H1 (cell line): ENCODE data around the gene MSANTD4. TPM values are rescaled to one million over a fixed set of nuclear protein-coding genes. Genes with fewer than 3 reads are reported as not detected.

ENCODE experiments used
- CTCF ChIA-PET: fragments of 300-600 bp; sonication (Branson Sonifier 250); formaldehyde crosslinking; loops from one replicate; lab custom pipeline; 2021; ENCODE audit not compliant: partially characterized antibody; lab: Charles Lee
- POLR2A ChIA-PET: fragments of 300-600 bp; sonication (Branson Sonifier 250); formaldehyde crosslinking; loops from one replicate; lab custom pipeline; 2021; ENCODE audit warnings: inconsistent platforms; ENCODE audit not compliant: partially characterized antibody; lab: Charles Lee
- DNase-seq, 2 experiments: peaks; one replicate each; pipeline versions ENCODE4 v3.0.0 to v3.0.0-alpha.2; 2010 to 2022; ENCODE audit warnings: low spot score in 2 of 2, low read depth in 1 of 2, mixed read lengths in 1 of 2
- FAIRE-seq: peaks from 2 replicates; lab custom pipeline; 2011; peaks lifted over from hg19 to GRCh38; lab: Jason Lieb, UNC
- H2AFZ ChIP-seq: 2 replicates; pipeline ENCODE4 v1.8.1; 2012; ENCODE audit warnings: low read length, inconsistent platforms
- H2AK5ac ChIP-seq: 2 replicates; pipeline ENCODE4 v1.6.1; 2013; ENCODE audit warnings: low read depth, low read length
- H2BK120ac ChIP-seq: replicated peaks from 2 replicates; pipeline ENCODE3; 2013; ENCODE audit warnings: low read depth, low read length, inconsistent platforms
- H2BK12ac ChIP-seq: 2 replicates; pipeline ENCODE4 v1.6.1; 2013; ENCODE audit warnings: low read depth, low read length
- H2BK15ac ChIP-seq: 2 replicates; pipeline ENCODE4 v1.6.1; 2013; ENCODE audit warnings: low read length
- H2BK20ac ChIP-seq: 2 replicates; pipeline ENCODE4 v1.6.1; 2013; ENCODE audit warnings: low read length
- H2BK5ac ChIP-seq: 2 replicates; pipeline ENCODE4 v1.6.1; 2013; ENCODE audit warnings: low read depth, low read length
- H3K14ac ChIP-seq: 2 replicates; pipeline ENCODE4 v1.6.1; 2013; ENCODE audit warnings: inconsistent platforms; ENCODE audit not compliant: insufficient read length
- H3K18ac ChIP-seq: 2 replicates; pipeline ENCODE4 v1.6.1; 2013; ENCODE audit warnings: low read length; ENCODE audit errors: extremely low read depth
- H3K23ac ChIP-seq: 2 replicates; pipeline ENCODE4 v1.6.1; 2013; ENCODE audit warnings: inconsistent platforms; ENCODE audit not compliant: insufficient read length
- H3K23me2 ChIP-seq: 2 replicates; pipeline ENCODE4 v1.6.1; 2013; ENCODE audit warnings: low read depth, low read length
- H3K27ac ChIP-seq: 2 replicates; pipeline ENCODE4 v1.6.1; 2011; ENCODE audit warnings: low read depth, low read length, inconsistent platforms
- H3K27me3 ChIP-seq, 4 experiments: replicated peaks in 1 of 4; 1 replicate in 1 of 4; 2 replicates in 3 of 4; pipeline versions ENCODE4 v1.6.1 to v1.8.1; 2011 to 2013; ENCODE audit warnings: low read length in 3 of 4, mild to moderate bottlenecking in 3 of 4, inconsistent platforms in 2 of 4, mixed read lengths in 2 of 4, moderate library complexity in 1 of 4; ENCODE audit not compliant: control insufficient read depth in 3 of 4, insufficient read depth in 3 of 4; ENCODE audit errors: extremely low read depth in 1 of 4
- H3K36me3 ChIP-seq, 4 experiments: 2 replicates each; pipeline versions ENCODE4 v1.6.1 to v1.8.1; 2011 to 2013; ENCODE audit warnings: mild to moderate bottlenecking in 4 of 4, low read length in 3 of 4, moderate library complexity in 2 of 4, control low read depth in 1 of 4, inconsistent platforms in 1 of 4; ENCODE audit not compliant: insufficient read depth in 4 of 4, control insufficient read depth in 2 of 4
- H3K4ac ChIP-seq: replicated peaks from 2 replicates; pipeline ENCODE3; 2013; ENCODE audit warnings: low read length, low read depth, mixed read lengths, inconsistent platforms; ENCODE audit not compliant: insufficient read length
- H3K4me1 ChIP-seq, 4 experiments: replicated peaks in 1 of 4; 1 replicate in 1 of 4; 2 replicates in 3 of 4; pipeline versions ENCODE4 v1.6.1 to v1.8.1; 2011 to 2013; ENCODE audit warnings: low read length in 3 of 4, inconsistent platforms in 2 of 4, mixed read lengths in 1 of 4; ENCODE audit not compliant: insufficient read depth in 4 of 4, control insufficient read depth in 3 of 4
- H3K4me2 ChIP-seq, 2 experiments: 2 replicates each; pipeline versions ENCODE4 v1.6.1 to v1.8.1; 2011 to 2013; ENCODE audit warnings: low read depth in 2 of 2, low read length in 2 of 2, control low read depth in 1 of 2, inconsistent platforms in 1 of 2, mild to moderate bottlenecking in 1 of 2; ENCODE audit not compliant: insufficient read depth in 1 of 2
- H3K4me3 ChIP-seq, 4 experiments: fragments of 200-600, 300-600 bp in 1 of 4; sonication (generic), shearing (Covaris generic), sonication (Bioruptor Twin) in 1 of 4; 2 replicates each; pipeline versions ENCODE4 v1.5.1 to v1.8.1; 2011 to 2016; ENCODE audit warnings: low read length in 4 of 4, low read depth in 3 of 4, control low read depth in 2 of 4, inconsistent platforms in 2 of 4, mild to moderate bottlenecking in 2 of 4, mixed read lengths in 1 of 4, moderate library complexity in 1 of 4; ENCODE audit not compliant: insufficient read depth in 2 of 4; ENCODE audit errors: extremely low read depth in 1 of 4
- H3K56ac ChIP-seq: replicated peaks from 2 replicates; pipeline ENCODE3; 2013; ENCODE audit warnings: low read depth, mild to moderate bottlenecking, mixed read lengths, low read length, inconsistent platforms; ENCODE audit not compliant: insufficient read length
- H3K79me1 ChIP-seq: 2 replicates; pipeline ENCODE4 v1.6.1; 2013; ENCODE audit warnings: low read depth, low read length, control low read depth
- H3K79me2 ChIP-seq, 2 experiments: 2 replicates each; pipeline versions ENCODE4 v1.6.1 to v1.8.1; 2012 to 2013; ENCODE audit warnings: low read length in 2 of 2, mild to moderate bottlenecking in 2 of 2, inconsistent platforms in 1 of 2; ENCODE audit not compliant: insufficient read depth in 2 of 2, control insufficient read depth in 1 of 2
- H3K9ac ChIP-seq, 4 experiments: replicated peaks in 1 of 4; 1 replicate in 1 of 4; 2 replicates in 3 of 4; pipeline versions ENCODE4 v1.6.1 to v1.8.1; 2011 to 2013; ENCODE audit warnings: low read depth in 3 of 4, low read length in 3 of 4, control low read depth in 2 of 4, mild to moderate bottlenecking in 2 of 4, moderate library complexity in 2 of 4, inconsistent platforms in 1 of 4; ENCODE audit errors: extremely low read depth in 1 of 4
- H3K9me3 ChIP-seq, 2 experiments: 2 replicates each; pipeline versions ENCODE4 v1.6.1 to v1.8.1; 2012 to 2013; ENCODE audit warnings: mild to moderate bottlenecking in 2 of 2, moderate library complexity in 2 of 2, control low read depth in 1 of 2, inconsistent platforms in 1 of 2, low read depth in 1 of 2, low read length in 1 of 2, mixed read lengths in 1 of 2; ENCODE audit not compliant: insufficient read depth in 2 of 2
- H4K20me1 ChIP-seq, 2 experiments: replicated peaks in 1 of 2; 2 replicates each; pipeline versions ENCODE3 to v1.8.1; 2011 to 2013; ENCODE audit warnings: inconsistent platforms in 2 of 2, low read length in 2 of 2, mild to moderate bottlenecking in 1 of 2; ENCODE audit not compliant: insufficient read depth in 2 of 2, control insufficient read depth in 1 of 2
- H4K5ac ChIP-seq: 2 replicates; pipeline ENCODE4 v1.6.1; 2013; ENCODE audit warnings: low read length, low read depth, mixed read lengths, inconsistent platforms; ENCODE audit not compliant: insufficient read length
- H4K8ac ChIP-seq: 2 replicates; pipeline ENCODE4 v1.8.0; 2013; ENCODE audit warnings: mild to moderate bottlenecking, moderate library complexity, low read length, inconsistent platforms; ENCODE audit not compliant: insufficient read depth; ENCODE audit errors: extremely low read depth
- H4K91ac ChIP-seq: replicated peaks from 2 replicates; pipeline ENCODE3; 2013; ENCODE audit warnings: low read length, mixed read lengths, inconsistent platforms; ENCODE audit not compliant: insufficient read length
- ASH2L ChIP-seq: fragments of 200-600, 300-600 bp; sonication (generic); IDR thresholded peaks from one replicate; pipeline ENCODE4 v1.7.1; 2017; ENCODE audit warnings: low read length
- CBX8 ChIP-seq: fragments of 300-800, 300-1000 bp; sonication (generic); IDR thresholded peaks from 2 replicates; pipeline ENCODE4 v1.7.1; 2016; ENCODE audit warnings: low read depth, low read length, borderline replicate concordance
- CREB1 ChIP-seq: IDR thresholded peaks from 2 replicates; pipeline ENCODE4 v1.6.1; 2012; ENCODE audit warnings: inconsistent platforms
- HDAC2 ChIP-seq, 2 experiments: fragments of 300-600 bp in 1 of 2; sonication (generic) in 1 of 2; IDR thresholded peaks; 2 replicates each; pipeline ENCODE4 v1.6.1; 2011 to 2012; ENCODE audit warnings: low read depth in 2 of 2, low read length in 2 of 2, mild to moderate bottlenecking in 2 of 2, moderate library complexity in 2 of 2, borderline replicate concordance in 1 of 2, inconsistent platforms in 1 of 2
- JUN ChIP-seq: IDR thresholded peaks from 2 replicates; pipeline ENCODE4 v1.6.1; 2011; ENCODE audit warnings: low read depth, mild to moderate bottlenecking, improper control_type of control experiment, low read length
- KDM1A ChIP-seq: fragments of 200-600, 300-600 bp; sonication (generic); IDR thresholded peaks from 2 replicates; pipeline ENCODE4 v1.7.1; 2016; ENCODE audit warnings: mild to moderate bottlenecking, low read length, borderline replicate concordance
- NANOG ChIP-seq: IDR thresholded peaks from 2 replicates; pipeline ENCODE4 v1.6.1; 2011; ENCODE audit warnings: low read length, low read depth, mild to moderate bottlenecking, inconsistent platforms; ENCODE audit not compliant: insufficient read depth, poor library complexity, severe bottlenecking
- POU5F1 ChIP-seq: IDR thresholded peaks from 2 replicates; pipeline ENCODE4 v1.6.1; 2011; ENCODE audit warnings: low read depth, mild to moderate bottlenecking, low read length, moderate library complexity
- RFX5 ChIP-seq: IDR thresholded peaks from 2 replicates; pipeline ENCODE4 v1.6.1; 2011; ENCODE audit warnings: low read depth, low read length, improper control_type of control experiment, borderline replicate concordance
- SAP30 ChIP-seq: fragments of 300-600 bp; sonication (generic); IDR thresholded peaks from 2 replicates; pipeline ENCODE4 v1.7.1; 2012; ENCODE audit warnings: low read length, moderate library complexity, mild to moderate bottlenecking, inconsistent platforms; ENCODE audit not compliant: insufficient read depth, insufficient replicate concordance
- SIN3A ChIP-seq, 2 experiments: IDR thresholded peaks in 1 of 2; conservative IDR thresholded peaks in 1 of 2; 2 replicates each; pipeline ENCODE4 v1.6.1; 2011 to 2012; ENCODE audit warnings: low read length in 2 of 2, improper control_type of control experiment in 1 of 2, low read depth in 1 of 2, mild to moderate bottlenecking in 1 of 2
- SP4 ChIP-seq: IDR thresholded peaks from 2 replicates; pipeline ENCODE4 v1.6.1; 2012; ENCODE audit warnings: low read length, inconsistent platforms
- WGBS, 2 experiments: shearing (Covaris generic) in 1 of 2; methylation state at CpG; one replicate each; pipeline versions ENCODE4 v1.1.6 to v1.1.7; 2013 to 2015; ENCODE audit warnings: low lambda C conversion rate in 2 of 2, mixed read lengths in 2 of 2, inconsistent platforms in 1 of 2, low coverage in 1 of 2, missing lambda C conversion rate in 1 of 2; ENCODE audit not compliant: insufficient replicate concordance in 2 of 2, insufficient coverage in 1 of 2, insufficient read length in 1 of 2; ENCODE audit errors: extremely low coverage in 1 of 2, missing lambda C conversion rate in 1 of 2; 5-methylcytosine and 5-hydroxymethylcytosine counted together
- polyA plus RNA-seq, 7 experiments: library from polyadenylated mRNA; depleted of rRNA in 3 of 7; stranded (reverse) in 5 of 7; unstranded in 2 of 7; fragments of >200 nt in 5 of 7; fragments of 200-250 nt in 2 of 7; gene quantifications; 1 replicate in 5 of 7; 2 replicates in 1 of 7; 4 replicates in 1 of 7; pipeline versions ENCODE4 v1.2.1 to v1.2.3, GENCODE V29; 2011 to 2013; ENCODE audit warnings: missing spikeins in 2 of 7, mixed read lengths in 2 of 7
- total RNA-seq: library from RNA; stranded (reverse); fragmentation: NEBNext Ultra II Directional; extraction: Animal tissue kit (Norgen Biotek cat#: 25700); gene quantifications from 2 replicates; pipeline ENCODE4 v1.2.1, GENCODE V29; 2021
- TF ChIP-seq, protein P1 (sequence below): IDR thresholded peaks from 2 replicates; pipeline ENCODE4 v1.6.1; 2012; ENCODE audit warnings: inconsistent platforms

MSANTD4 gene
- total and polyA plus RNA-seq, 2 of the 8 experiments (the other 6 are each of a cell fraction or from before 2014, with no cell fraction given) = 5.1 to 21.9 TPM

DNA sequence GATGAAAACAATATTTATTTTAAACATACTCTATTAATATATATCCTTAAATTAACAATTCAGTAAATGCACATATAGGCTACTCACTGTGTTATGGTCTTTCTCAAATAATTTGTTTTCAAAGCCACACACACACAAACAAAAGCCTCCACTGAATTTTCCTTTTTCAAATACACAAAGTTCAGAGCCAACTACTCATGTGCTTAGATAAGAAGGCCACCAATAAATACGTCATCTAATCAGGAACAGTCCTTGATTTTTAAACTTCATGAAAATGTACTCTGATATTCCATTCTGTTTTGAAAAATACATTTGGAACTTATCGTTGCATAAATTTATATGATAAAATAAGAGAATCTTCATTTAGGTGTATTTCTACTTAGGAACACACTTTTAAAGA lies 29.1 kb upstream of the MSANTD4 start:
- no peak overlapping the region for H2BK12ac ChIP-seq
- H2AK5ac ChIP-seq = no peak overlapping the region
- H3K18ac ChIP-seq = no peak overlapping the region
- H2BK15ac ChIP-seq = no peak overlapping the region
- no peak overlapping the region for H3K4me3 ChIP-seq
- no peak overlapping the region for H3K14ac ChIP-seq
- no peak overlapping the region for H2BK120ac ChIP-seq
- H3K4ac ChIP-seq = no peak overlapping the region
- no peaks in the 10 kb centered on the region for H4K20me1 ChIP-seq
- H3K9me3 ChIP-seq = no peaks in the 10 kb centered on the region
- H3K4me1 ChIP-seq = peaks cover 0 to 6% (median 0%) of the 10 kb centered on the region in 4 experiments; a peak in 1 of 7 replicates
- H4K8ac ChIP-seq = no peak overlapping the region
- no peak overlapping the region for H3K56ac ChIP-seq
- H3K79me2 ChIP-seq = no peaks in the 10 kb centered on the region
- H4K5ac ChIP-seq = no peak overlapping the region
- no peaks in the 10 kb centered on the region for H3K36me3 ChIP-seq
- no peak overlapping the region for H3K4me2 ChIP-seq
- FAIRE-seq (no peak), DNase-seq (no peak)
- H2AFZ ChIP-seq = no peak overlapping the region
- H2BK20ac ChIP-seq = no peak overlapping the region
- no peak overlapping the region for H3K23ac ChIP-seq
- H3K27me3 ChIP-seq = no peaks in the 10 kb centered on the region
- H4K91ac ChIP-seq = no peak overlapping the region
- ChIA-PET POLR2A (no interaction called here), CTCF (no interaction called here)
- H3K27ac ChIP-seq = no peak overlapping the region
- no peak overlapping the region for H2BK5ac ChIP-seq
- no peaks in the 10 kb centered on the region for H3K23me2 ChIP-seq
- H3K79me1 ChIP-seq = no peaks in the 10 kb centered on the region
- WGBS, 2 experiments = 90% methylated on average over 2 of the region's 2 CpGs; no CpG with 5 or more reads in 1 of the 2 experiments
- no peak overlapping the region for H3K9ac ChIP-seq
- TF ChIP-seq RFX5 (no peak), KDM1A (no peak), JUN (no peak), SP4 (no peak), CREB1 (no peak), POU5F1 (no peak), CBX8 (no peak), SAP30 (no peak), SIN3A (conservative IDR thresholded peaks at IDR 0.05 in 1 of 2, IDR thresholded peaks at IDR 0.05 in 1 of 2; ENCODE audit: low read depth in 1 of 2, low read length in 2 of 2) (no peak), NANOG (no peak), ASH2L (no peak), HDAC2 (IDR thresholded peaks at IDR 0.05; ENCODE audit: borderline replicate concordance in 1 of 2, low read depth in 2 of 2, low read length in 2 of 2) (no peak)
- TF ChIP-seq, protein P1, sequence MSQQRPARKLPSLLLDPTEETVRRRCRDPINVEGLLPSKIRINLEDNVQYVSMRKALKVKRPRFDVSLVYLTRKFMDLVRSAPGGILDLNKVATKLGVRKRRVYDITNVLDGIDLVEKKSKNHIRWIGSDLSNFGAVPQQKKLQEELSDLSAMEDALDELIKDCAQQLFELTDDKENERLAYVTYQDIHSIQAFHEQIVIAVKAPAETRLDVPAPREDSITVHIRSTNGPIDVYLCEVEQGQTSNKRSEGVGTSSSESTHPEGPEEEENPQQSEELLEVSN = no peak
